ENCODE measurements around the gene TCOF1. TPM values are rescaled to one million over a fixed set of nuclear protein-coding genes. Genes with fewer than 3 reads are reported as not detected.

TCOF1 gene
- total and polyA plus RNA-seq, 2 donors (not counting 3 experiments of a cell fraction or from before 2014, with no cell fraction given), result 11.2 to 52.0 TPM

- Histone ChIP-seq H3K4me3 (replicated peaks in 1 of 3; ENCODE audit: insufficient read depth in 1 of 3, low read depth in 1 of 3, low read length in 3 of 3) (no peak overlapping the region), H3K27me3 (ENCODE audit: control insufficient read depth in 2 of 2, insufficient read depth in 2 of 2, low read length in 2 of 2) (no peaks in the 10 kb centered on the region), H2AFZ (ENCODE audit: low read depth, low read length) (no peak overlapping the region), H3K79me2 (ENCODE audit: control insufficient read depth, insufficient read depth, low read length) (no peaks in the 10 kb centered on the region), H3K27ac (ENCODE audit: insufficient read depth, low read depth, low read length) (peak overlapping the region; percentile 78), H3K36me3 (ENCODE audit: control insufficient read depth in 2 of 2, extremely low read depth in 1 of 2, insufficient read depth in 2 of 2, low read length in 2 of 2) (no peaks in the 10 kb centered on the region), H3K9me3 (replicated peaks; ENCODE audit: control insufficient read depth, insufficient read depth, low read length) (no peaks in the 10 kb centered on the region), H3K4me1 (ENCODE audit: control insufficient read depth, extremely low read depth, insufficient read depth, low read length) (peaks cover 20% of the 10 kb centered on the region), H4K20me1 (replicated peaks; ENCODE audit: control insufficient read depth, extremely low read depth, insufficient read depth, low read length) (no peaks in the 10 kb centered on the region), H3K9me1 (replicated peaks; ENCODE audit: control insufficient read depth, extremely low read depth, insufficient read depth, low read length) (no peaks in the 10 kb centered on the region), H3K9ac (replicated peaks; ENCODE audit: extremely low read depth, insufficient read depth, low read length) (no peak overlapping the region), H3K4me2 (ENCODE audit: insufficient read depth, low read length) (no peak overlapping the region)
- no peak for TF ChIP-seq MYC (IDR thresholded peaks at IDR 0.05; ENCODE audit: low read depth, low read length)
- no peak for TF ChIP-seq EZH2 (IDR thresholded peaks at IDR 0.05; ENCODE audit: borderline replicate concordance, low read depth, low read length, severe bottlenecking)
- TF ChIP-seq CTCF (IDR thresholded peaks at IDR 0.05; ENCODE audit: extremely low read depth in 1 of 2, insufficient read depth in 1 of 2, low read depth in 1 of 2, low read length in 2 of 2), result no peak
- no peak for TF ChIP-seq GATA2 (IDR thresholded peaks at IDR 0.05; ENCODE audit: insufficient read depth, insufficient read length, low read depth, low read length)
- no peak for TF ChIP-seq FOS (IDR thresholded peaks at IDR 0.05; ENCODE audit: borderline replicate concordance, insufficient read depth, low read length)
- TF ChIP-seq MAX (IDR thresholded peaks at IDR 0.05; ENCODE audit: insufficient read depth, insufficient read length), result no peak
- DNase-seq (ENCODE audit: low read depth, low spot score) (peak; percentile 13), FAIRE-seq (no peak)
- ChIA-PET POLR2A (no interaction called here), CTCF (interaction anchor here (1.5 kb wide), 1 partner anchor 34 kb away, joined by 3 read pairs; no protein-coding TSS in a partner anchor)
- intact Hi-C loops (cut with micrococcal nuclease), result loop anchor here (2.0 to 5.0 kb wide), 2 partner anchors 42 to 49 kb away; no protein-coding TSS in a partner anchor
- BruUV-seq (replicated peaks), result no TSS peak
- dilution Hi-C loops (cut with MboI; ENCODE audit: extremely low pct_ligation_motif_present, low sequenced_read_pairs), result no loop called here
Observed at GRCh38 chr5:150316320-150316719, 41.2 kb upstream of the TCOF1 start.

Data from endothelial cell of umbilical vein (primary cell).